ENCODE data around the gene LTB. TPM values are rescaled to one million over a fixed set of nuclear protein-coding genes. Genes with fewer than 3 reads are reported as not detected.

Gene LTB
- total and polyA plus RNA-seq, 2 of the 13 experiments (the other 11 are each of a cell fraction or from before 2014, with no cell fraction given): 0.09 to 0.22 TPM

- POLR2A ChIA-PET: interaction anchor here (0.8 to 4.6 kb wide), 2 partner anchors 49 to 107 kb away, joined by 4 to 36 read pairs; partner anchors contain the start of gene APOM
Measured at GRCh38 chr6:31548544-31548873, 33.7 kb downstream of the LTB start.

More at GRCh38 chr6:31548544-31548873, 33.7 kb downstream of the LTB start:
- no peaks in the 10 kb centered on the region for H3K9me3 ChIP-seq (ENCODE audit: low read length)
- TF ChIP-seq ZNF121 (CRISPR knock-in tag; IDR thresholded peaks at IDR 0.05) (no peak), POLR2AphosphoS5 (IDR thresholded peaks at IDR 0.05; ENCODE audit: low read depth, low read length) (no peak), ZNF556 (CRISPR knock-in tag; IDR thresholded peaks at IDR 0.05; ENCODE audit: borderline replicate concordance) (0 out of 2 replicates have a peak, but pooled peaks have one; percentile 3), USF2 (IDR thresholded peaks at IDR 0.05; ENCODE audit: low read depth, low read length) (no peak), USF2 (CRISPR knock-in tag; IDR thresholded peaks at IDR 0.05; ENCODE audit: borderline replicate concordance) (no peak), KAT2B (IDR thresholded peaks at IDR 0.05; ENCODE audit: borderline replicate concordance, low read depth, low read length) (no peak), ZNF644 (CRISPR knock-in tag; IDR thresholded peaks at IDR 0.05; ENCODE audit: low read depth) (no peak), DZIP1 (CRISPR knock-in tag; IDR thresholded peaks at IDR 0.05) (no peak), TRAFD1 (CRISPR knock-in tag; IDR thresholded peaks at IDR 0.05; ENCODE audit: borderline replicate concordance) (no peak), CENPX (CRISPR knock-in tag; IDR thresholded peaks at IDR 0.05) (no peak), ATF7 (IDR thresholded peaks at IDR 0.05) (no peak), ATF7 (CRISPR knock-in tag; IDR thresholded peaks at IDR 0.05) (0 out of 2 replicates have a peak, but pooled peaks have one; percentile 5), MATR3 (CRISPR knock-in tag; IDR thresholded peaks at IDR 0.05) (no peak), SOX5 (CRISPR knock-in tag; IDR thresholded peaks at IDR 0.05; ENCODE audit: borderline replicate concordance) (no peak)
- WGBS (ENCODE audit: low lambda C conversion rate): 97% methylated on average over 2 of the region's 2 CpGs
- in situ Hi-C loops (cut with HindIII; ENCODE audit: extremely low pct_ligation_motif_present, low pct_unique_long_range_greater_than_20kb) (loop anchor here (5.0 kb wide), 1 partner anchor 49 kb away; no protein-coding TSS in a partner anchor), intact Hi-C loops (cut with micrococcal nuclease; ENCODE audit: unreplicated experiment) (loop anchor here (5.0 to 10.0 kb wide), 2 partner anchors 34 to 106 kb away; partner anchors contain the start of genes APOM, BAG6 and LTB)
- CTCF ChIA-PET (ENCODE audit: low intra/inter-chr PET ratio, low total read pairs): no interaction called here
- no peak for ATAC-seq
- H3K9ac ChIP-seq (ENCODE audit: insufficient read depth, low read depth, low read length): peak overlapping the region; percentile 79
- no peaks in the 10 kb centered on the region for H4K20me1 ChIP-seq (ENCODE audit: insufficient read depth, low read length)
- no peaks in the 10 kb centered on the region; a peak in 1 of 5 replicates for H3K27me3 ChIP-seq (ENCODE audit: control insufficient read depth in 1 of 2, insufficient read depth in 2 of 2, low read length in 2 of 2)
- peaks cover 3 to 13% of the 10 kb centered on the region in 2 experiments for H3K36me3 ChIP-seq (replicated peaks in 1 of 2; ENCODE audit: control insufficient read depth in 1 of 2, insufficient read depth in 2 of 2, low read length in 2 of 2)
- no peak overlapping the region for H2AFZ ChIP-seq (ENCODE audit: low read length)
- peak overlapping the region; percentile 91 for H3K4me2 ChIP-seq (ENCODE audit: low read depth, low read length)
- DNase-seq (ENCODE audit: low spot score): no peak
- peak overlapping the region in 2 of 3 experiments; percentile 76 to 93; a peak in 3 of 6 replicates for H3K4me3 ChIP-seq (replicated peaks in 1 of 3; ENCODE audit: insufficient read depth in 1 of 3, low read depth in 2 of 3, low read length in 3 of 3)
- H3K27ac ChIP-seq (ENCODE audit: extremely low read length, insufficient read depth, low read length): no peak overlapping the region
- FAIRE-seq: no peak
- peaks cover 9% of the 10 kb centered on the region for H3K79me2 ChIP-seq (ENCODE audit: insufficient read depth, low read length)
- peaks cover 34% of the 10 kb centered on the region for H3K4me1 ChIP-seq (ENCODE audit: insufficient read depth, low read length)
- BruUV-seq (replicated peaks): no TSS peak
